CD4-positive, alpha-beta T cell (primary cell): ENCODE data around the gene CAPRIN1. TPM values are rescaled to one million over a fixed set of nuclear protein-coding genes. Genes with fewer than 3 reads are reported as not detected.

Source experiments
- ATAC-seq: fragments of 200-7000 bp; cut with Tn5 transposase; one replicate; pipeline ENCODE4 v1.10.0; 2022; ENCODE audit warnings: mild to moderate bottlenecking; ENCODE audit not compliant: poor library complexity
- CTCF ChIA-PET: fragments of 350-600 bp; sonication (Branson Sonifier 250); formaldehyde crosslinking; loops from one replicate; lab custom pipeline; 2021; ENCODE audit warnings: antibody characterized with exemption, inconsistent platforms; lab: Charles Lee
- POLR2A ChIA-PET: fragments of 350-600 bp; sonication (Branson Sonifier 250); formaldehyde crosslinking; loops from one replicate; lab custom pipeline; 2021; ENCODE audit warnings: antibody characterized with exemption, inconsistent platforms; lab: Charles Lee
- DNase-seq, 14 experiments: peaks; one replicate each; pipeline ENCODE4 v3.0.0-alpha.2; 2013 to 2020; ENCODE audit warnings: mixed read lengths in 2 of 14
- H3K27ac ChIP-seq, 2 donors: one replicate each; pipeline versions ENCODE4 v1.5.1 to v1.7.0; 2013; ENCODE audit warnings: low read length in 2 of 2, low read depth in 1 of 2, mild to moderate bottlenecking in 1 of 2
- H3K27me3 ChIP-seq, 2 experiments: 1 replicate in 1 of 2; 2 replicates in 1 of 2; pipeline versions ENCODE4 v1.6.1 to v1.7.0; 2013; ENCODE audit warnings: low read length in 2 of 2, control low read depth in 1 of 2, mild to moderate bottlenecking in 1 of 2, moderate library complexity in 1 of 2; ENCODE audit not compliant: insufficient read depth in 2 of 2, control insufficient read depth in 1 of 2
- H3K36me3 ChIP-seq: one replicate; pipeline ENCODE4 v1.6.1; 2013; ENCODE audit warnings: low read length, control low read depth; ENCODE audit not compliant: insufficient read depth
- H3K4me1 ChIP-seq: one replicate; pipeline ENCODE4 v1.6.1; 2013; ENCODE audit warnings: low read length, control low read depth; ENCODE audit not compliant: insufficient read depth
- H3K4me3 ChIP-seq: one replicate; pipeline ENCODE4 v1.5.1; 2013; ENCODE audit warnings: mild to moderate bottlenecking, low read length, moderate library complexity
- H3K9me3 ChIP-seq, 2 experiments: 1 replicate in 1 of 2; 2 replicates in 1 of 2; pipeline versions ENCODE4 v1.6.1 to v1.7.0; 2013; ENCODE audit warnings: low read length in 2 of 2, mild to moderate bottlenecking in 2 of 2, control low read depth in 1 of 2, moderate library complexity in 1 of 2; ENCODE audit not compliant: control insufficient read depth in 1 of 2, insufficient read depth in 1 of 2
- H3K27ac Mint-ChIP-seq: one replicate; pipeline ENCODE4 v1.8.0; 2020; ENCODE audit warnings: mixed read lengths
- H3K27me3 Mint-ChIP-seq: one replicate; pipeline ENCODE4 v1.8.0; 2021; ENCODE audit warnings: mixed read lengths
- H3K36me3 Mint-ChIP-seq: one replicate; pipeline ENCODE4 v1.8.0; 2021; ENCODE audit warnings: low read depth, mixed read lengths
- H3K4me1 Mint-ChIP-seq: one replicate; pipeline ENCODE4 v1.8.0; 2021; ENCODE audit warnings: low read depth, mixed read lengths
- H3K4me3 Mint-ChIP-seq: one replicate; pipeline ENCODE4 v1.8.0; 2020; ENCODE audit warnings: mild to moderate bottlenecking, mixed read lengths
- H3K9me3 Mint-ChIP-seq: one replicate; pipeline ENCODE4 v1.8.0; 2020; ENCODE audit warnings: mixed read lengths
- CTCF ChIP-seq: fragments of 200-600 bp; IDR thresholded peaks from one replicate; pipeline ENCODE4 v1.8.0; 2022; ENCODE audit warnings: antibody characterized with exemption, mild to moderate bottlenecking
- intact Hi-C, 2 experiments: fragments of 100-400 bp; cut with DNase I in 1 of 2; cut with micrococcal nuclease in 1 of 2; formaldehyde crosslinking; loops; one replicate each; pipeline versions ENCODE4 v1.15.1 to v1.9.0; 2023 to 2025; cut with DNase I, micrococcal nuclease
- total RNA-seq, 174 experiments: library from RNA in 2 of 174; stranded (reverse) in 2 of 174; gene quantifications; one replicate each; pipeline ENCODE4 v1.2.3 and lab custom pipeline; 2021 to 2026

The CAPRIN1 gene
- total RNA-seq, 2 experiments from 2014 or later, result 107 TPM

- Histone ChIP-seq H3K36me3 (no peaks in the 10 kb centered on the region), H3K9me3 (no peaks in the 10 kb centered on the region), H3K4me3 (no peak overlapping the region), H3K27ac (no peak overlapping the region), H3K27me3 (no peaks in the 10 kb centered on the region), H3K4me1 (no peaks in the 10 kb centered on the region)
- H3K36me3 Mint-ChIP-seq, result no peaks in the 10 kb centered on the region
- no peak overlapping the region for H3K4me3 Mint-ChIP-seq
- ChIA-PET CTCF (no interaction called here), POLR2A (no interaction called here)
- H3K4me1 Mint-ChIP-seq, result no peaks in the 10 kb centered on the region
- TF ChIP-seq CTCF, result no peak
- H3K27me3 Mint-ChIP-seq, result no peaks in the 10 kb centered on the region
- no peak for ATAC-seq
- H3K27ac Mint-ChIP-seq, result no peak overlapping the region
- H3K9me3 Mint-ChIP-seq, result no peaks in the 10 kb centered on the region
- DNase-seq, result no peak
- intact Hi-C loops, result no loop called here
Measured at GRCh38 chr11:34033399-34033798, 18.1 kb upstream of the CAPRIN1 start.

- ChIA-PET CTCF (no interaction called here), POLR2A (no interaction called here)
- DNase-seq (no peak), ATAC-seq (no peak)
- Mint-ChIP-seq H3K4me1 (no peaks in the 10 kb centered on the region), H3K4me3 (no peak overlapping the region), H3K27me3 (no peaks in the 10 kb centered on the region), H3K36me3 (no peaks in the 10 kb centered on the region), H3K9me3 (no peaks in the 10 kb centered on the region), H3K27ac (no peak overlapping the region)
- no peaks in the 10 kb centered on the region for H3K27me3 ChIP-seq
- H3K4me3 ChIP-seq, result no peak overlapping the region
- no peaks in the 10 kb centered on the region for H3K9me3 ChIP-seq
- no peaks in the 10 kb centered on the region for H3K36me3 ChIP-seq
- TF ChIP-seq CTCF, result no peak
- H3K27ac ChIP-seq, result no peak overlapping the region
- intact Hi-C loops, result no loop called here
- H3K4me1 ChIP-seq, result no peaks in the 10 kb centered on the region
Measured at GRCh38 chr11:34034053-34034452, 17.5 kb upstream of the CAPRIN1 start.

- Mint-ChIP-seq H3K4me3 (no peak overlapping the region), H3K27me3 (no peaks in the 10 kb centered on the region), H3K36me3 (no peaks in the 10 kb centered on the region), H3K27ac (no peak overlapping the region), H3K4me1 (no peaks in the 10 kb centered on the region), H3K9me3 (no peaks in the 10 kb centered on the region)
- DNase-seq (no peak), ATAC-seq (no peak)
- ChIA-PET POLR2A (no interaction called here), CTCF (no interaction called here)
- H3K4me1 ChIP-seq, result no peaks in the 10 kb centered on the region
- intact Hi-C loops, result no loop called here
- H3K9me3 ChIP-seq, result no peaks in the 10 kb centered on the region
- TF ChIP-seq CTCF, result no peak
- H3K36me3 ChIP-seq, result no peaks in the 10 kb centered on the region
- H3K27me3 ChIP-seq, result no peaks in the 10 kb centered on the region
- H3K4me3 ChIP-seq, result no peak overlapping the region
- H3K27ac ChIP-seq, result no peak overlapping the region
Measured at GRCh38 chr11:34036456-34036855, 15.1 kb upstream of the CAPRIN1 start.
